K562 (cell line): ENCODE data around the gene IFNGR1. TPM values are rescaled to one million over a fixed set of nuclear protein-coding genes. Genes with fewer than 3 reads are reported as not detected.
A peak's percentile ranks its signal among the peaks of the same experiment; 100 is the strongest.

Experiments used
- ATAC-seq: fragments of 200-7000 bp; cut with Tn5 transposase; 3 replicates; pipeline ENCODE4 v1.9.1; 2020; ENCODE audit warnings: moderate library complexity
- BruUV-seq: library from RNA; stranded (reverse); fragments of 400-500 nt; replicated peaks from 2 replicates; lab custom pipeline; 2021; lab: Mats Ljungman, UMichigan
- CTCF ChIA-PET: fragments of 300-600 bp; formaldehyde crosslinking; extraction: SDS; loops from one replicate; lab custom pipeline; 2021; ENCODE audit warnings: low intra/inter-chr PET ratio; lab: Yijun Ruan, JAX
- POLR2A ChIA-PET: fragments of 300-600, 350-650 bp; sonication (Branson Sonifier 250); formaldehyde crosslinking; extraction: SDS; loops from one replicate; lab custom pipeline; 2021; ENCODE audit warnings: antibody characterized with exemption, inconsistent platforms; lab: Yijun Ruan, JAX
- DNase-seq, 4 experiments: peaks; one replicate each; pipeline versions ENCODE4 v3.0.0 to v3.0.0-alpha.2; 2011 to 2018; ENCODE audit warnings: low spot score in 3 of 4, mixed read lengths in 3 of 4; ENCODE audit errors: extremely low read depth in 1 of 4
- FAIRE-seq: peaks from 2 replicates; lab custom pipeline; 2011; peaks lifted over from hg19 to GRCh38; lab: Jason Lieb, UNC
- H2AFZ ChIP-seq: 2 replicates; pipeline ENCODE4 v1.6.0; 2011; ENCODE audit warnings: low read depth, low read length, control low read depth, inconsistent platforms
- H3K27ac ChIP-seq: fragments of 200-600 bp; 3 replicates; pipeline ENCODE4 v1.8.0; 2011; ENCODE audit warnings: low read depth, mild to moderate bottlenecking, control low read depth, inconsistent platforms, low read length, moderate library complexity, mixed read lengths; ENCODE audit errors: extremely low read depth
- H3K27me3 ChIP-seq, 2 experiments: fragments of 300-600 bp in 1 of 2; 2 replicates in 1 of 2; 3 replicates in 1 of 2; pipeline versions ENCODE4 v1.6.0 to v1.8.0; 2011; ENCODE audit warnings: inconsistent platforms in 2 of 2, low read length in 2 of 2, mild to moderate bottlenecking in 1 of 2, mixed read lengths in 1 of 2, moderate library complexity in 1 of 2; ENCODE audit not compliant: control insufficient read depth in 2 of 2, insufficient read depth in 2 of 2
- H3K36me3 ChIP-seq: fragments of 300-600 bp; 3 replicates; pipeline ENCODE4 v1.8.0; 2011; ENCODE audit warnings: mild to moderate bottlenecking, low read length, inconsistent platforms; ENCODE audit not compliant: control insufficient read depth, insufficient read depth
- H3K4me1 ChIP-seq, 2 experiments: fragments of 200-600 bp in 1 of 2; replicated peaks in 1 of 2; 2 replicates in 1 of 2; 3 replicates in 1 of 2; pipeline versions ENCODE4 v1.5.1 to v1.8.0; 2011; ENCODE audit warnings: inconsistent platforms in 2 of 2, low read length in 2 of 2, mild to moderate bottlenecking in 1 of 2, mixed read lengths in 1 of 2, moderate library complexity in 1 of 2; ENCODE audit not compliant: control insufficient read depth in 2 of 2, insufficient read depth in 2 of 2
- H3K4me2 ChIP-seq: 2 replicates; pipeline ENCODE4 v1.6.1; 2011; ENCODE audit warnings: low read length, control low read depth, inconsistent platforms, mixed read lengths; ENCODE audit not compliant: insufficient read depth
- H3K4me3 ChIP-seq: fragments of 200-600 bp; sonication (generic), shearing (Covaris generic); 2 replicates; pipeline ENCODE4 v1.5.1; 2016; ENCODE audit warnings: control low read depth, inconsistent platforms
- H3K79me2 ChIP-seq: fragments of 200-600 bp; 3 replicates; pipeline ENCODE4 v1.8.0; 2011; ENCODE audit warnings: low read length, inconsistent platforms; ENCODE audit not compliant: control insufficient read depth, insufficient read depth
- H3K9ac ChIP-seq, 2 experiments: 2 replicates each; pipeline versions ENCODE4 v1.6.0 to v1.6.1; 2011; ENCODE audit warnings: low read depth in 2 of 2, low read length in 2 of 2, control low read depth in 1 of 2, inconsistent platforms in 1 of 2, mild to moderate bottlenecking in 1 of 2, mixed read lengths in 1 of 2; ENCODE audit not compliant: insufficient read depth in 1 of 2
- H3K9me1 ChIP-seq: one replicate; pipeline ENCODE4 v1.6.0; 2011; ENCODE audit warnings: inconsistent platforms, mild to moderate bottlenecking, low read length, moderate library complexity; ENCODE audit not compliant: control insufficient read depth, insufficient read depth
- H3K9me3 ChIP-seq: replicated peaks from 2 replicates; pipeline ENCODE4 v1.5.1; 2011; ENCODE audit warnings: low read depth, low read length, inconsistent platforms; ENCODE audit not compliant: control insufficient read depth, insufficient read depth
- H4K20me1 ChIP-seq: replicated peaks from 2 replicates; pipeline ENCODE4 v1.6.1; 2011; ENCODE audit warnings: low read length, inconsistent platforms, mixed read lengths; ENCODE audit not compliant: control insufficient read depth, insufficient read depth
- BDP1 ChIP-seq: IDR thresholded peaks from 3 replicates; pipeline ENCODE4 v1.6.1; 2011; ENCODE audit not compliant: insufficient read length, insufficient read depth
- BHLHE40 ChIP-seq: IDR thresholded peaks from 2 replicates; pipeline ENCODE4 v1.6.1; 2011; ENCODE audit warnings: low read length, improper control_type of control experiment
- CBX5 ChIP-seq: IDR thresholded peaks from 2 replicates; pipeline ENCODE4 v1.6.1; 2014; ENCODE audit warnings: low read depth, borderline replicate concordance
- CTBP1 ChIP-seq: fragments of 450-650 bp; IDR thresholded peaks from 2 replicates; pipeline ENCODE4 v1.6.1; 2016; ENCODE audit warnings: borderline replicate concordance
- DACH1 ChIP-seq: fragments of 450-650 bp; IDR thresholded peaks from 2 replicates; pipeline ENCODE4 v1.6.1; 2018; ENCODE audit not compliant: partially characterized antibody
- GABPB2 ChIP-seq: fragments of 250-450 bp; sonication (Bioruptor Pico); conservative IDR thresholded peaks from 2 replicates; pipeline ENCODE4 v1.5.1; 2021; ENCODE audit warnings: mild to moderate bottlenecking
- KHSRP ChIP-seq: fragments of 450-650 bp; IDR thresholded peaks from 2 replicates; pipeline ENCODE4 v1.6.1; 2017
- NR2F6 ChIP-seq: fragments of 450-650 bp; formaldehyde crosslinking; IDR thresholded peaks from 2 replicates; pipeline ENCODE4 v1.4.0; 2020; ENCODE audit warnings: mild to moderate bottlenecking
- POLR2A ChIP-seq: fragments of 450-650 bp; conservative IDR thresholded peaks from 2 replicates; pipeline ENCODE4 v1.6.1; 2016
- POLR2H ChIP-seq: IDR thresholded peaks from 2 replicates; pipeline ENCODE4 v1.6.1; 2016; ENCODE audit warnings: missing genetic modification characterization, low read depth, mild to moderate bottlenecking, control low read depth, missing compliant biosample characterization, moderate library complexity
- RUNX1 ChIP-seq: sonication (generic); IDR thresholded peaks from 2 replicates; pipeline ENCODE4 v1.6.1; 2016; ENCODE audit warnings: antibody characterized with exemption, low read depth
- TGIF2 ChIP-seq: sonication (generic); formaldehyde crosslinking; IDR thresholded peaks from 2 replicates; pipeline ENCODE4 v1.8.1; 2022; ENCODE audit warnings: mild to moderate bottlenecking, missing genetic modification reagents, moderate library complexity
- XRCC4 ChIP-seq: IDR thresholded peaks from one replicate; pipeline ENCODE4 v1.6.1; 2011; ENCODE audit not compliant: insufficient read depth, insufficient read length; ENCODE audit errors: extremely low read depth
- ZFP36 ChIP-seq: fragments of 150-350 bp; IDR thresholded peaks from 2 replicates; pipeline ENCODE4 v1.6.1; 2018; ENCODE audit warnings: low read length, low read depth; ENCODE audit not compliant: partially characterized antibody
- ZNF184 ChIP-seq: sonication (generic); formaldehyde crosslinking; IDR thresholded peaks from 2 replicates; pipeline ENCODE4 v1.5.0; 2020; ENCODE audit warnings: missing genetic modification reagents
- ZNF212 ChIP-seq: fragments of 450-650 bp; formaldehyde crosslinking; IDR thresholded peaks from 2 replicates; pipeline ENCODE4 v1.4.0; 2020; ENCODE audit warnings: mild to moderate bottlenecking
- ZNF780A ChIP-seq: fragments of 250-450 bp; sonication (Bioruptor Pico); IDR thresholded peaks from 2 replicates; pipeline ENCODE4 v1.5.0; 2021; ENCODE audit warnings: mild to moderate bottlenecking
- whole genome bisulfite sequencing: fragments of 100-300 bp; shearing (Covaris generic); methylation state at CpG from one replicate; pipeline ENCODE4 v1.1.6; 2016; ENCODE audit warnings: low coverage, mixed read lengths; ENCODE audit not compliant: insufficient coverage; ENCODE audit errors: missing lambda C conversion rate; 5-methylcytosine and 5-hydroxymethylcytosine counted together
- in situ Hi-C: fragments of 300-500 bp; cut with MboI; formaldehyde crosslinking; loops from 4 replicates; pipeline ENCODE4 v1.15.0; 2018; ENCODE audit warnings: inconsistent platforms, mixed read lengths
- intact Hi-C: fragments of 100-400 bp; cut with micrococcal nuclease; formaldehyde crosslinking; loops from 2 replicates; pipeline ENCODE4 v1.14.2; 2022
- polyA plus RNA-seq, 8 experiments: library from polyadenylated mRNA; depleted of rRNA in 4 of 8; stranded (reverse) in 5 of 8; unstranded in 3 of 8; fragments of >200 nt; fragmentation: Nextera tagmentation in 2 of 8; fragmentation: Illumina TruSeq in 1 of 8; extraction: Ambion mirVana in 2 of 8; extraction: Trizol in 1 of 8; gene quantifications; 2 replicates each; pipeline versions ENCODE4 v1.2.1 to v1.2.3, GENCODE V29; 2011 to 2014; ENCODE audit warnings: inconsistent platforms in 1 of 8, missing spikeins in 1 of 8
- total RNA-seq, 7 experiments: library from RNA; depleted of rRNA in 6 of 7; stranded (reverse); fragments of >200 nt in 6 of 7; fragmentation: Illumina TruSeq in 2 of 7; extraction: Trizol in 2 of 7; gene quantifications; 2 replicates each; pipeline versions ENCODE4 v1.2.1 to v1.2.3, GENCODE V29; 2011 to 2021; ENCODE audit warnings: low replicate concordance in 1 of 7
- TF ChIP-seq, protein P1 (sequence below): sonication (generic); formaldehyde crosslinking; IDR thresholded peaks from 2 replicates; pipeline ENCODE4 v1.8.0; 2022; ENCODE audit warnings: mild to moderate bottlenecking, missing genetic modification reagents
- TF ChIP-seq, protein P2 (sequence below): fragments of 450-650 bp; IDR thresholded peaks from 2 replicates; pipeline ENCODE4 v1.6.1; 2017; ENCODE audit warnings: mild to moderate bottlenecking, moderate library complexity
- TF ChIP-seq, protein P3 (sequence below): fragments of 450-650 bp; formaldehyde crosslinking; IDR thresholded peaks from 2 replicates; pipeline ENCODE4 v1.4.0; 2022; ENCODE audit warnings: missing genetic modification characterization

IFNGR1 gene
- total and polyA plus RNA-seq, 9 of the 15 experiments (the other 6 are each of a cell fraction or from before 2014, with no cell fraction given), result 14.7 to 47.0 (median 26.7) TPM

DNA sequence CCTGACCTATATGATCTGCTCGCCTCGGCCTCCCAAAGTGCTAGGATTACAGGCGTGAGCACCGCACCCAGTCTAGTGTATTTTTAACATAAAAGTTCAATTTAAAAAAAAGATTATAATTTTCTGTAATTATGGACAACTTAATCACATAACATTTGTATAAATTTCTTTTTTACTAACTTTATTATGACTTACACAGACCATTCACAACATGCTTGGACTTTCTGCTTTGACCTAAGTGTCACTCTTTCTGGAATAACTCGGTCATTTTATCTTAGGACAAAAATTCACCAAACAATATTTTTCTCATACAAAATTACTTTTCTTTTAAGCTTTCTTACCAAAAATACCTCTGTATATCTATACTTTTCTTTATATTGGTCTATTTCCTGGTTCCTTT lies 30.3 kb downstream of the IFNGR1 start:
- DNase-seq (peak in 1 of 4 experiments; percentile 54), ATAC-seq (no peak), FAIRE-seq (no peak)
- WGBS, result 17% methylated on average over 5 of the region's 5 CpGs
- intact Hi-C loops (no loop called here), in situ Hi-C loops (no loop called here)
- Histone ChIP-seq H4K20me1 (no peaks in the 10 kb centered on the region), H3K4me3 (no peak overlapping the region), H3K79me2 (no peaks in the 10 kb centered on the region), H3K27me3 (no peaks in the 10 kb centered on the region), H3K9me3 (no peaks in the 10 kb centered on the region; the same call in 1 of the 2 replicates), H3K9me1 (no peaks in the 10 kb centered on the region), H3K36me3 (no peaks in the 10 kb centered on the region), H3K4me1 (no peaks in the 10 kb centered on the region), H3K4me2 (no peak overlapping the region), H3K9ac (no peak overlapping the region), H2AFZ (no peak overlapping the region), H3K27ac (no peak overlapping the region)
- BruUV-seq, result no TSS peak
- POLR2A ChIA-PET, result no interaction called here
- CTCF ChIA-PET, result no interaction called here
- TF ChIP-seq ZNF780A (CRISPR knock-in tag) (no peak), POLR2A (no peak), KHSRP (no peak), BHLHE40 (no peak), CTBP1 (no peak), XRCC4 (no peak), RUNX1 (no peak), TGIF2 (no peak), DACH1 (no peak), BDP1 (no peak), ZNF184 (CRISPR knock-in tag) (no peak), GABPB2 (CRISPR knock-in tag) (no peak), NR2F6 (no peak), POLR2H (no peak), ZNF212 (CRISPR knock-in tag) (no peak), CBX5 (no peak), ZFP36 (peak; percentile 91)
- TF ChIP-seq, protein P1, sequence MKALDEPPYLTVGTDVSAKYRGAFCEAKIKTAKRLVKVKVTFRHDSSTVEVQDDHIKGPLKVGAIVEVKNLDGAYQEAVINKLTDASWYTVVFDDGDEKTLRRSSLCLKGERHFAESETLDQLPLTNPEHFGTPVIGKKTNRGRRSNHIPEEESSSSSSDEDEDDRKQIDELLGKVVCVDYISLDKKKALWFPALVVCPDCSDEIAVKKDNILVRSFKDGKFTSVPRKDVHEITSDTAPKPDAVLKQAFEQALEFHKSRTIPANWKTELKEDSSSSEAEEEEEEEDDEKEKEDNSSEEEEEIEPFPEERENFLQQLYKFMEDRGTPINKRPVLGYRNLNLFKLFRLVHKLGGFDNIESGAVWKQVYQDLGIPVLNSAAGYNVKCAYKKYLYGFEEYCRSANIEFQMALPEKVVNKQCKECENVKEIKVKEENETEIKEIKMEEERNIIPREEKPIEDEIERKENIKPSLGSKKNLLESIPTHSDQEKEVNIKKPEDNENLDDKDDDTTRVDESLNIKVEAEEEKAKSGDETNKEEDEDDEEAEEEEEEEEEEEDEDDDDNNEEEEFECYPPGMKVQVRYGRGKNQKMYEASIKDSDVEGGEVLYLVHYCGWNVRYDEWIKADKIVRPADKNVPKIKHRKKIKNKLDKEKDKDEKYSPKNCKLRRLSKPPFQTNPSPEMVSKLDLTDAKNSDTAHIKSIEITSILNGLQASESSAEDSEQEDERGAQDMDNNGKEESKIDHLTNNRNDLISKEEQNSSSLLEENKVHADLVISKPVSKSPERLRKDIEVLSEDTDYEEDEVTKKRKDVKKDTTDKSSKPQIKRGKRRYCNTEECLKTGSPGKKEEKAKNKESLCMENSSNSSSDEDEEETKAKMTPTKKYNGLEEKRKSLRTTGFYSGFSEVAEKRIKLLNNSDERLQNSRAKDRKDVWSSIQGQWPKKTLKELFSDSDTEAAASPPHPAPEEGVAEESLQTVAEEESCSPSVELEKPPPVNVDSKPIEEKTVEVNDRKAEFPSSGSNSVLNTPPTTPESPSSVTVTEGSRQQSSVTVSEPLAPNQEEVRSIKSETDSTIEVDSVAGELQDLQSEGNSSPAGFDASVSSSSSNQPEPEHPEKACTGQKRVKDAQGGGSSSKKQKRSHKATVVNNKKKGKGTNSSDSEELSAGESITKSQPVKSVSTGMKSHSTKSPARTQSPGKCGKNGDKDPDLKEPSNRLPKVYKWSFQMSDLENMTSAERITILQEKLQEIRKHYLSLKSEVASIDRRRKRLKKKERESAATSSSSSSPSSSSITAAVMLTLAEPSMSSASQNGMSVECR (CRISPR knock-in tag), result no peak
- TF ChIP-seq, protein P2, sequence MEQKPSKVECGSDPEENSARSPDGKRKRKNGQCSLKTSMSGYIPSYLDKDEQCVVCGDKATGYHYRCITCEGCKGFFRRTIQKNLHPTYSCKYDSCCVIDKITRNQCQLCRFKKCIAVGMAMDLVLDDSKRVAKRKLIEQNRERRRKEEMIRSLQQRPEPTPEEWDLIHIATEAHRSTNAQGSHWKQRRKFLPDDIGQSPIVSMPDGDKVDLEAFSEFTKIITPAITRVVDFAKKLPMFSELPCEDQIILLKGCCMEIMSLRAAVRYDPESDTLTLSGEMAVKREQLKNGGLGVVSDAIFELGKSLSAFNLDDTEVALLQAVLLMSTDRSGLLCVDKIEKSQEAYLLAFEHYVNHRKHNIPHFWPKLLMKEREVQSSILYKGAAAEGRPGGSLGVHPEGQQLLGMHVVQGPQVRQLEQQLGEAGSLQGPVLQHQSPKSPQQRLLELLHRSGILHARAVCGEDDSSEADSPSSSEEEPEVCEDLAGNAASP, result no peak
- TF ChIP-seq, protein P3, sequence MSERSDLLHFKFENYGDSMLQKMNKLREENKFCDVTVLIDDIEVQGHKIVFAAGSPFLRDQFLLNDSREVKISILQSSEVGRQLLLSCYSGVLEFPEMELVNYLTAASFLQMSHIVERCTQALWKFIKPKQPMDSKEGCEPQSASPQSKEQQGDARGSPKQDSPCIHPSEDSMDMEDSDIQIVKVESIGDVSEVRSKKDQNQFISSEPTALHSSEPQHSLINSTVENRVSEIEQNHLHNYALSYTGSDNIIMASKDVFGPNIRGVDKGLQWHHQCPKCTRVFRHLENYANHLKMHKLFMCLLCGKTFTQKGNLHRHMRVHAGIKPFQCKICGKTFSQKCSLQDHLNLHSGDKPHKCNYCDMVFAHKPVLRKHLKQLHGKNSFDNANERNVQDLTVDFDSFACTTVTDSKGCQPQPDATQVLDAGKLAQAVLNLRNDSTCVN (CRISPR knock-in tag), result no peak
